ENCODE results near the gene AGAP2. TPM values are rescaled to one million over a fixed set of nuclear protein-coding genes. Genes with fewer than 3 reads are reported as not detected.

The AGAP2 gene
- total and polyA plus RNA-seq, 2 of the 8 experiments (the other 6 are each of a cell fraction or from before 2014, with no cell fraction given), result 1.5 TPM

DNA sequence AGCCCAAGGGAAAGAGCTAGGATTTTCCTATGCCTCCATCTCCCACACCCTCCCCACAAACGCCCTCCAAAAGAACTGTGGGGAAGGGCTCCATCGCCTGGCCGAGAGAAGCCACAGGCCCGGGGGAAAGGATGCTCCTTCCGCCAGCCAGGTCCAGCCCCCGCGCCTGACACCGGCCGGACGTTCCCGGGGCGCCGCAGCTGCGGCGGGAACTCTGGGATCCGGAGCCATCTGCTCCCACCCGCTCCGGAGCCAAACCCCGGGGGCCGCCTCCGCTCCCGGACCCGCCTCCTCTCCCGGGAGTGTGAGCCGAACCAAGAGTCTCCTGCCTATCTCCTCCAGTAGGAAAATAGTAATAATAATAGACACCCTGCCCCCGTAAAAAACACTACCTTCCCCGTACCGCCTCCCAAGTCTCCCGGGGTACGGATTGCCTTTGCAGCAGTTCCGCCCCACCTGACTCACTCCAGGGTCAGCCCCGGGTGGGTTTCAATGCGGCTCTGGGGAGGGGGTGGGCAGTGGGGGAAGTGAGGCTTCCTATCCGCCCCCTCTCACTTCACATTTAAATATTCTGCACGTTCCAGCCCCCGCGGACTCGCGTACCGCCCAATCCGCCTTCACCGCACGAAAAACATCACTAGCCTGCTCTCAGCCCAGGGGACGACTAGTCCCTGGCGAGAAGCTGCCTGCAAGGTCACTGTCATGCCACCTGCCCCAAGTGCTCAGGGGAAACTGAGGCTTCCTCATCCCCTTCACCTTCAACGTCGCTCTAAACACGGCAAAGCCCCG, 2.4 kb downstream of the AGAP2 start (continued):
- TF ChIP-seq SIRT6 (IDR thresholded peaks at IDR 0.05; ENCODE audit: low read length) (no peak), SP4 (IDR thresholded peaks at IDR 0.05; ENCODE audit: low read length) (no peak), BACH1 (IDR thresholded peaks at IDR 0.05; ENCODE audit: low read length) (no peak), NRF1 (IDR thresholded peaks at IDR 0.05; ENCODE audit: low read depth, low read length) (no peak), TBP (IDR thresholded peaks at IDR 0.05; ENCODE audit: low read depth, low read length) (peak; percentile 34; the same call in 1 of the 2 replicates), CBX5 (IDR thresholded peaks at IDR 0.05; ENCODE audit: low read depth, low read length) (no peak), PHF8 (conservative IDR thresholded peaks at IDR 0.05; ENCODE audit: low read depth, low read length) (no peak), RBBP5 (IDR thresholded peaks at IDR 0.05; ENCODE audit: borderline replicate concordance, low read depth, low read length) (peak; percentile 32; the same call in 1 of the 2 replicates), CHD2 (IDR thresholded peaks at IDR 0.05; ENCODE audit: low read length) (0 out of 2 replicates have a peak, but pooled peaks have one; percentile 38), SP2 (IDR thresholded peaks at IDR 0.05; ENCODE audit: low read length) (no peak), SUZ12 (IDR thresholded peaks at IDR 0.05; ENCODE audit: low read length) (peak; percentile 81; the same call in 1 of the 2 replicates), KDM5A (IDR thresholded peaks at IDR 0.05; ENCODE audit: low read length) (no peak), FOSL1 (IDR thresholded peaks at IDR 0.05; ENCODE audit: insufficient read depth, low read depth, low read length) (no peak), TEAD4 (IDR thresholded peaks at IDR 0.05; ENCODE audit: low read depth, low read length) (no peak), SP1 (IDR thresholded peaks at IDR 0.05; ENCODE audit: low read depth, low read length) (0 out of 2 replicates have a peak, but pooled peaks have one; percentile 52), YY1 (IDR thresholded peaks at IDR 0.05; ENCODE audit: low read depth, low read length) (peak; percentile 56; the same call in 1 of the 2 replicates), JUND (IDR thresholded peaks at IDR 0.05; ENCODE audit: low read length) (no peak)
- TF ChIP-seq, protein P1, sequence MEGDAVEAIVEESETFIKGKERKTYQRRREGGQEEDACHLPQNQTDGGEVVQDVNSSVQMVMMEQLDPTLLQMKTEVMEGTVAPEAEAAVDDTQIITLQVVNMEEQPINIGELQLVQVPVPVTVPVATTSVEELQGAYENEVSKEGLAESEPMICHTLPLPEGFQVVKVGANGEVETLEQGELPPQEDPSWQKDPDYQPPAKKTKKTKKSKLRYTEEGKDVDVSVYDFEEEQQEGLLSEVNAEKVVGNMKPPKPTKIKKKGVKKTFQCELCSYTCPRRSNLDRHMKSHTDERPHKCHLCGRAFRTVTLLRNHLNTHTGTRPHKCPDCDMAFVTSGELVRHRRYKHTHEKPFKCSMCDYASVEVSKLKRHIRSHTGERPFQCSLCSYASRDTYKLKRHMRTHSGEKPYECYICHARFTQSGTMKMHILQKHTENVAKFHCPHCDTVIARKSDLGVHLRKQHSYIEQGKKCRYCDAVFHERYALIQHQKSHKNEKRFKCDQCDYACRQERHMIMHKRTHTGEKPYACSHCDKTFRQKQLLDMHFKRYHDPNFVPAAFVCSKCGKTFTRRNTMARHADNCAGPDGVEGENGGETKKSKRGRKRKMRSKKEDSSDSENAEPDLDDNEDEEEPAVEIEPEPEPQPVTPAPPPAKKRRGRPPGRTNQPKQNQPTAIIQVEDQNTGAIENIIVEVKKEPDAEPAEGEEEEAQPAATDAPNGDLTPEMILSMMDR (IDR thresholded peaks at IDR 0.05; ENCODE audit: control extremely low read depth in 1 of 3, insufficient read depth in 1 of 3, low read depth in 1 of 3, low read length in 3 of 3), result peak; percentile 60 to 66 (median 64)
- TF ChIP-seq, protein P2, sequence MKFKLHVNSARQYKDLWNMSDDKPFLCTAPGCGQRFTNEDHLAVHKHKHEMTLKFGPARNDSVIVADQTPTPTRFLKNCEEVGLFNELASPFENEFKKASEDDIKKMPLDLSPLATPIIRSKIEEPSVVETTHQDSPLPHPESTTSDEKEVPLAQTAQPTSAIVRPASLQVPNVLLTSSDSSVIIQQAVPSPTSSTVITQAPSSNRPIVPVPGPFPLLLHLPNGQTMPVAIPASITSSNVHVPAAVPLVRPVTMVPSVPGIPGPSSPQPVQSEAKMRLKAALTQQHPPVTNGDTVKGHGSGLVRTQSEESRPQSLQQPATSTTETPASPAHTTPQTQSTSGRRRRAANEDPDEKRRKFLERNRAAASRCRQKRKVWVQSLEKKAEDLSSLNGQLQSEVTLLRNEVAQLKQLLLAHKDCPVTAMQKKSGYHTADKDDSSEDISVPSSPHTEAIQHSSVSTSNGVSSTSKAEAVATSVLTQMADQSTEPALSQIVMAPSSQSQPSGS (IDR thresholded peaks at IDR 0.05; ENCODE audit: low read length), result no peak
- TF ChIP-seq, protein P3, sequence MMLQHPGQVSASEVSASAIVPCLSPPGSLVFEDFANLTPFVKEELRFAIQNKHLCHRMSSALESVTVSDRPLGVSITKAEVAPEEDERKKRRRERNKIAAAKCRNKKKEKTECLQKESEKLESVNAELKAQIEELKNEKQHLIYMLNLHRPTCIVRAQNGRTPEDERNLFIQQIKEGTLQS (IDR thresholded peaks at IDR 0.05; ENCODE audit: insufficient read depth, low read depth, low read length), result no peak
